HCT116 (cell line): Measurements from ENCODE around the gene VSTM1.

Experiments
- ATF3 ChIP-seq: IDR thresholded peaks from 2 replicates; pipeline ENCODE4 v1.6.1; 2012
- CTCF ChIP-seq, 3 experiments: fragments of 200-600 bp in 1 of 3; sonication (generic) in 1 of 3; IDR thresholded peaks in 2 of 3; conservative IDR thresholded peaks in 1 of 3; 2 replicates each; pipeline ENCODE4 v1.5.1; 2012 to 2017; ENCODE audit warnings: low read depth in 2 of 3, low read length in 2 of 3, antibody characterized with exemption in 1 of 3, borderline replicate concordance in 1 of 3, control low read depth in 1 of 3, mild to moderate bottlenecking in 1 of 3, mixed read lengths in 1 of 3, mixed run types in 1 of 3, moderate library complexity in 1 of 3; ENCODE audit not compliant: insufficient read depth in 1 of 3
- EZH2 ChIP-seq: fragments of 200-600 bp; sonication (generic); IDR thresholded peaks from 2 replicates; pipeline ENCODE4 v1.6.1; 2017; ENCODE audit warnings: antibody characterized with exemption, mixed run types
- EZH2phosphoT487 ChIP-seq: fragments of 200-600 bp; IDR thresholded peaks from 2 replicates; pipeline ENCODE4 v1.6.1; 2018; ENCODE audit warnings: antibody characterized with exemption, borderline replicate concordance
- FOSL1 ChIP-seq: IDR thresholded peaks from 2 replicates; pipeline ENCODE4 v1.6.1; 2012; ENCODE audit warnings: low read depth
- POLR2A ChIP-seq: IDR thresholded peaks from 2 replicates; pipeline ENCODE4 v1.7.0; 2011; ENCODE audit warnings: borderline replicate concordance; ENCODE audit not compliant: insufficient read depth, insufficient read length; ENCODE audit errors: extremely low read depth
- POLR2AphosphoS5 ChIP-seq: IDR thresholded peaks from 2 replicates; pipeline ENCODE4 v1.6.1; 2011; ENCODE audit warnings: mild to moderate bottlenecking, low read depth, low read length, moderate library complexity
- RAD21 ChIP-seq: IDR thresholded peaks from 2 replicates; pipeline ENCODE4 v1.6.1; 2012; ENCODE audit warnings: low read depth, mild to moderate bottlenecking
- SIN3A ChIP-seq: IDR thresholded peaks from 2 replicates; pipeline ENCODE4 v1.6.1; 2012; ENCODE audit warnings: low read depth
- ZFX ChIP-seq: fragments of 450-650 bp; IDR thresholded peaks from 2 replicates; pipeline ENCODE4 v1.6.1; 2017
- TF ChIP-seq, protein P1 (sequence below): IDR thresholded peaks from 2 replicates; pipeline ENCODE4 v1.6.1; 2011; ENCODE audit warnings: mild to moderate bottlenecking, low read length, moderate library complexity; ENCODE audit not compliant: insufficient replicate concordance; ENCODE audit errors: extremely low read depth

GRCh38 chr19:54047616-54048015 is 16.1 kb downstream of the VSTM1 start:
- TF ChIP-seq CTCF (IDR thresholded peaks at IDR 0.05 in 2 of 3, conservative IDR thresholded peaks at IDR 0.05 in 1 of 3; ENCODE audit: borderline replicate concordance in 1 of 3, insufficient read depth in 1 of 3, low read depth in 2 of 3, low read length in 2 of 3) (no peak), ATF3 (no peak), EZH2 (no peak), EZH2phosphoT487 (no peak), RAD21 (no peak), POLR2AphosphoS5 (no peak), FOSL1 (no peak), POLR2A (no peak), SIN3A (no peak), ZFX (no peak)
- TF ChIP-seq, protein P1, sequence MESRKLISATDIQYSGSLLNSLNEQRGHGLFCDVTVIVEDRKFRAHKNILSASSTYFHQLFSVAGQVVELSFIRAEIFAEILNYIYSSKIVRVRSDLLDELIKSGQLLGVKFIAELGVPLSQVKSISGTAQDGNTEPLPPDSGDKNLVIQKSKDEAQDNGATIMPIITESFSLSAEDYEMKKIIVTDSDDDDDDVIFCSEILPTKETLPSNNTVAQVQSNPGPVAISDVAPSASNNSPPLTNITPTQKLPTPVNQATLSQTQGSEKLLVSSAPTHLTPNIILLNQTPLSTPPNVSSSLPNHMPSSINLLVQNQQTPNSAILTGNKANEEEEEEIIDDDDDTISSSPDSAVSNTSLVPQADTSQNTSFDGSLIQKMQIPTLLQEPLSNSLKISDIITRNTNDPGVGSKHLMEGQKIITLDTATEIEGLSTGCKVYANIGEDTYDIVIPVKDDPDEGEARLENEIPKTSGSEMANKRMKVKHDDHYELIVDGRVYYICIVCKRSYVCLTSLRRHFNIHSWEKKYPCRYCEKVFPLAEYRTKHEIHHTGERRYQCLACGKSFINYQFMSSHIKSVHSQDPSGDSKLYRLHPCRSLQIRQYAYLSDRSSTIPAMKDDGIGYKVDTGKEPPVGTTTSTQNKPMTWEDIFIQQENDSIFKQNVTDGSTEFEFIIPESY, result no peak
